ENCODE measurements around the gene DIPK1C.

Gene DIPK1C

GRCh38 chr18:74473976-74474640, 17.0 kb upstream of the DIPK1C start:
- H3K27ac ChIP-seq, result no peak overlapping the region
- TF ChIP-seq CTCF (IDR thresholded peaks at IDR 0.05) (no peak), ZFX (IDR thresholded peaks at IDR 0.05; ENCODE audit: borderline replicate concordance) (no peak)

GRCh38 chr18:74472312-74472711, 15.2 kb upstream of the DIPK1C start:
- TF ChIP-seq ZFX (IDR thresholded peaks at IDR 0.05; ENCODE audit: borderline replicate concordance), result no peak
- no peak for TF ChIP-seq CTCF (IDR thresholded peaks at IDR 0.05)
- no peak overlapping the region for H3K27ac ChIP-seq

GRCh38 chr18:74468547-74469061, 11.5 kb upstream of the DIPK1C start:
- TF ChIP-seq CTCF (IDR thresholded peaks at IDR 0.05) (no peak), ZFX (IDR thresholded peaks at IDR 0.05; ENCODE audit: borderline replicate concordance) (no peak)
- H3K27ac ChIP-seq, result no peak overlapping the region

GRCh38 chr18:74465775-74466174, 8.7 kb upstream of the DIPK1C start:
- H3K27ac ChIP-seq, result no peak overlapping the region
- TF ChIP-seq CTCF (IDR thresholded peaks at IDR 0.05), result no peak
- no peak for TF ChIP-seq ZFX (IDR thresholded peaks at IDR 0.05; ENCODE audit: borderline replicate concordance)

GRCh38 chr18:74463983-74464382, 6.9 kb upstream of the DIPK1C start:
- TF ChIP-seq CTCF (IDR thresholded peaks at IDR 0.05) (no peak), ZFX (IDR thresholded peaks at IDR 0.05; ENCODE audit: borderline replicate concordance) (no peak)
- no peak overlapping the region for H3K27ac ChIP-seq

GRCh38 chr18:74463254-74463653, 6.1 kb upstream of the DIPK1C start:
- no peak overlapping the region for H3K27ac ChIP-seq
- TF ChIP-seq CTCF (IDR thresholded peaks at IDR 0.05), result no peak
- no peak for TF ChIP-seq ZFX (IDR thresholded peaks at IDR 0.05; ENCODE audit: borderline replicate concordance)

- no peak overlapping the region for H3K27ac ChIP-seq
- TF ChIP-seq CTCF (IDR thresholded peaks at IDR 0.05) (no peak), ZFX (IDR thresholded peaks at IDR 0.05; ENCODE audit: borderline replicate concordance) (no peak)
Observed at GRCh38 chr18:74460825-74461224, 3.7 kb upstream of the DIPK1C start.

Data from 22Rv1 (cell line).